ENCODE data around the gene MRPL23.

MRPL23 gene

DNA sequence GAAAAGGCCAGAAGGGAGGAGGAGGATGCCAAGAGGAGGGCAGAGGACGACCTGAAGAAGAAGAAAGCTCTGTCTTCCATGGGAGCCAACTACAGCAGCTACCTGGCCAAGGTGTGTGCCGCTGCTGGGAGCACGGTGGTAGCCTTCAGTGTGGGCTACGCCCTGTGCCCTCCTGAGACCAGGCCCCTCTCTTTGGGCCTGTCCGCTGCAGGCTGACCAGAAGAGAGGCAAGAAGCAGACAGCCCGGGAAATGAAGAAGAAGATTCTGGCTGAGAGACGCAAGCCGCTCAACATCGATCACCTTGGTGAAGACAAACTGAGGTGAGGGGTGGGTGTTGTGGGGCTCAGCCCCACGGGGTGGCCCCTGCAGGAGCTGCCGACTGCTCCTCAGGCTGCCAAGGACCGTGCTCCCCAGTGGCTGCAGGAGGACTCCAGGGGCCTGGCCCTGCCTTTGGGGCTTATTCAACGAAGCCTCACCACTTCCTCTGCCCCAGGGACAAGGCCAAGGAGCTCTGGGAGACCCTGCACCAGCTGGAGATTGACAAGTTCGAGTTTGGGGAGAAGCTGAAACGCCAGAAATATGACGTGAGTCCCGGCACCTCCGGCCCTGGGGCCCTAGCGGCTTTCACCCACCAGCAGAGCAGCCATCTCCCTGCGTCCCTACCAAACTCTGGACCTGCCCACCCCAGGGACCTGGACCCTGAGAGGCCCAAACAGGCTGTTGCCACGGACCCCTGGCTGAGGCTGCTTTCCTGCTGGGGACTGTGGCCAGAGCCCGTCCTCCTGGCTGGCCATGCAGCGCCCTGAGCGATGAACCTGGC lies 12.6 kb upstream of the MRPL23 start:
- Histone ChIP-seq H3K4me3 (ENCODE audit: low read depth in 1 of 2, low read length in 1 of 2) (no peak overlapping the region), H3K4me1 (ENCODE audit: control insufficient read depth in 1 of 2, insufficient read depth in 1 of 2, low read depth in 1 of 2, low read length in 1 of 2) (no peaks in the 10 kb centered on the region), H3K9me3 (no peaks in the 10 kb centered on the region), H3K27ac (no peak overlapping the region), H3K36me3 (no peaks in the 10 kb centered on the region), H3K27me3 (peaks cover 47% of the 10 kb centered on the region)
- TF ChIP-seq, protein P1, sequence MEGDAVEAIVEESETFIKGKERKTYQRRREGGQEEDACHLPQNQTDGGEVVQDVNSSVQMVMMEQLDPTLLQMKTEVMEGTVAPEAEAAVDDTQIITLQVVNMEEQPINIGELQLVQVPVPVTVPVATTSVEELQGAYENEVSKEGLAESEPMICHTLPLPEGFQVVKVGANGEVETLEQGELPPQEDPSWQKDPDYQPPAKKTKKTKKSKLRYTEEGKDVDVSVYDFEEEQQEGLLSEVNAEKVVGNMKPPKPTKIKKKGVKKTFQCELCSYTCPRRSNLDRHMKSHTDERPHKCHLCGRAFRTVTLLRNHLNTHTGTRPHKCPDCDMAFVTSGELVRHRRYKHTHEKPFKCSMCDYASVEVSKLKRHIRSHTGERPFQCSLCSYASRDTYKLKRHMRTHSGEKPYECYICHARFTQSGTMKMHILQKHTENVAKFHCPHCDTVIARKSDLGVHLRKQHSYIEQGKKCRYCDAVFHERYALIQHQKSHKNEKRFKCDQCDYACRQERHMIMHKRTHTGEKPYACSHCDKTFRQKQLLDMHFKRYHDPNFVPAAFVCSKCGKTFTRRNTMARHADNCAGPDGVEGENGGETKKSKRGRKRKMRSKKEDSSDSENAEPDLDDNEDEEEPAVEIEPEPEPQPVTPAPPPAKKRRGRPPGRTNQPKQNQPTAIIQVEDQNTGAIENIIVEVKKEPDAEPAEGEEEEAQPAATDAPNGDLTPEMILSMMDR (IDR thresholded peaks at IDR 0.05) = no peak

DNA sequence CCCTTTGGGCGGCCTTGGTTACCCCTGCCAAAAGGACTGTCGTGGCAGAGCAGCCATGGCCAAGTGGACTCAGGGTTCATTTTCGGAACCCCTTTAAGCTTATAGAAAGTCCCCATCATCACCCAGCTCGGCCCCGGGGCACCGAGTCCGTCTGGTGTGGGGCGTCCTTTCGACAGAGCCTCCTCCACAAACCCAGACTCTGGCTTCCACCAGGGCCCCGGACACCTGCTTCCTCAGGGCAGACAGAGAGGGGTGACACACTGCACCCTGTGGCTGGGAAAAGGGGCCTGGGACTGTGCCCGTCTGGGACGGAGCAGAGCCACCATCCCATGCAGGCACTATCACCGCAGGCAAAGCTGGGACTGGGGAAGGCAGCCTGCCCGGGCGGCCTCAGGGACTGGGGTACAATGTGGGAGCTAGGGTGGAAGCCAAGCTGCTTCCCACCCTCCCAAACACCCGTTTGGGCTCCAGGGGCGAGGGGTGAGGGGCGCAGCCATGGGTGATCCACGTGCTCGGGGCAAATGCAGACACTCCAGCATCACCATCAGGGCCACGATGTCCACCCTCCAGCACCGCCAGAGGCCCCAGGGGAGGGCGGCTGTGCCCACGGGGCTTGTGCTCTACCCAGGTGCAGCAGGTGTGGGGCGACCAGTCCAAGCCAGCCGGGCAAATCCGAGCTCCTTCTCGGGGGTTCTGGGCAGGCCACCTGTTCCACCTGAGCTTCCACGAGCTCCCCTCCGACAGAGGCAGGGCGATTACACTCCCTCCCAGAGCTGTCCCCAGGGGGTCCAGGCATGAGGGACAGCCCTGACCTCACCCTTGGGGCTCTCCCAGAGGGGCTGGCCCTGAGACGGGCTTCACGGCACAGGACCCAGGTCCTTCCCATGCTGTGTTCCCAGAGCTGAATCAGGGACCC lies 11.7 kb upstream of the MRPL23 start:
- Histone ChIP-seq H3K27me3 (peaks cover 43% of the 10 kb centered on the region), H3K27ac (no peak overlapping the region), H3K4me1 (ENCODE audit: control insufficient read depth in 1 of 2, insufficient read depth in 1 of 2, low read depth in 1 of 2, low read length in 1 of 2) (no peaks in the 10 kb centered on the region), H3K4me3 (ENCODE audit: low read depth in 1 of 2, low read length in 1 of 2) (no peak overlapping the region), H3K9me3 (no peaks in the 10 kb centered on the region), H3K36me3 (no peaks in the 10 kb centered on the region)
- TF ChIP-seq, protein P1 (IDR thresholded peaks at IDR 0.05) = no peak

DNA sequence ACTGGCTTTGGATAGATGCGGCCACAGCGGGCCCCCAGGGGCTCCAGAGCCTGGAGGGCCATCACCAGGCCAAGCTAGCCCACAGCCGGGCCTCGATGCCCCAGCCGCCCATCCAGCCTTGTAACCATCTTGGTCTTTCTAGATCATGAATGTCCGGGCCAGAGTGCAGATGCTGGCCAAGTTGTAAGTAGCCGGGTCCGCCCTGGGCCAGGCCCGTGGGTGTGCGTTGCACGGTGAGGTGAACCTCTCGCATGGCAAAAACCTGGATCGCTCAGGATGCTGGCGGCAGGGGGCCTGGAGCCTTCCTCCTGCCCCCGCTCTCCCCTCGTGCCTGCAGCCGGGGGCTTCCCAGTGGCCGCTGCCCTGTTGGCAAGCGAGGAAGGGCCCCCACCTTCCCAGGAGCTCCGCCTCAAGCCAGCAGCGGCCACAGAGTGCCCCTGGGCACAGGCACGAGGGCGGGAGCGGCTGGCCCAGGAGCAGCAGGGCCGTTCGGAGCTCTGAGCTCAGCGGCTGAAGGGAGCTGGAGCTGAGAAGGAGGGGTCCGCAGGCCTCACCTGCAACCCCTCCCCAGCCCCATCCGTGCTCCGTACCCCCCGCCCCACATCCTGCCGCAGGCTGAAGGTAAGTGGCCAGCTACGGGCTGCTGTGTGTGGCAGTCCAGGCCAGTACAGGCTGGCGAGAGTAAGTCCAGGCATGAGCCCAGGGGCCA lies 10.9 kb upstream of the MRPL23 start:
- no peaks in the 10 kb centered on the region for H3K36me3 ChIP-seq
- H3K27me3 ChIP-seq = peaks cover 37% of the 10 kb centered on the region
- H3K4me1 ChIP-seq (ENCODE audit: control insufficient read depth in 1 of 2, insufficient read depth in 1 of 2, low read depth in 1 of 2, low read length in 1 of 2) = no peaks in the 10 kb centered on the region
- TF ChIP-seq, protein P1 (IDR thresholded peaks at IDR 0.05) = no peak
- no peak overlapping the region for H3K27ac ChIP-seq
- no peak overlapping the region for H3K4me3 ChIP-seq (ENCODE audit: low read depth in 1 of 2, low read length in 1 of 2)
- H3K9me3 ChIP-seq = no peaks in the 10 kb centered on the region

DNA sequence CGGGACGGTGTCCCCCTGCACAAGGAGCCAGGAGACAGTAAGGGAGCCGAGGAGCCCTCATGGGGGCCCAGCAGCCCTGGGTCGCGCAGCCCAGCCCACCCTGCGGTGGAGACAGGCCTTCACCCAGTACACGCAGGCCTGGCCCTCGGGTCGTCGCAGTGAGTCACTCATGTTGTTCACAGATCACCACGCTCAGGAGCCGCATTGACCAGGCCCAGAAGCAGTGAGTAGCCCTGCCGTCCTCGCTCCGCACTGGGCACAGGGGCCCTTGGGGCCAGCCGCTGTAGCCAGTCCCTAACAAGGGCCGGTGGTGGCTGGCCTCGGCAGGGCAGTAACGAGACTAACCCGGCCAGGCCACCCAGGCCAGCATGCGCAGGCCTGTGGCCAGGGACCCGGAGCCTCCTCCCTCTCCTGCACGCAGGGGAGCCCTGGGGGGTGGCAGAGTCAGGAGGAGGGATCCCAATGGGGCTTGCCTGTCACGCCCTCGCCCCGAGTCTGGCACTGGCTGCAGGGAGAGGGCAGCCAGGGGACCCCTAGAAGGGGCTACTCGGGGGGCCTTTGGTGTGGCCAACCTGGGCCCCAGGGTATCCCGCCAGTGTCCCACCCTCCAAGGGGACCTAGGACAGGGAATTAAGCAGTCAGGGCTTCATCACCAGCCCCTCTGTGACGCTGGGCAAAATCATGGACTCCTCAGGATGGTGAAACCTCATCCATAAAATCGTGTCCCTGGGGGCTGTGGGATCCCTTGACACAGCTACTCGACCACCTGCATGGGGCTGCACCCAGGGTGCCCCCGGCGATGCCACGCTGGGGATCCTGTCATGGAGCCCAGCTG lies 10.1 kb upstream of the MRPL23 start:
- Histone ChIP-seq H3K27me3 (peaks cover 29% of the 10 kb centered on the region), H3K4me3 (ENCODE audit: low read depth in 1 of 2, low read length in 1 of 2) (no peak overlapping the region), H3K27ac (no peak overlapping the region), H3K9me3 (no peaks in the 10 kb centered on the region), H3K36me3 (no peaks in the 10 kb centered on the region), H3K4me1 (ENCODE audit: control insufficient read depth in 1 of 2, insufficient read depth in 1 of 2, low read depth in 1 of 2, low read length in 1 of 2) (no peaks in the 10 kb centered on the region)
- TF ChIP-seq, protein P1 (IDR thresholded peaks at IDR 0.05) = no peak

Data from neutrophil (primary cell).